Activated T-helper 2 cell treated with anti-CD3 and anti-CD28 coated beads, Interferon-gamma antibody, Interleukin-2, Interleukin-4, amounts not matched to agents 10 μg/mL and 5 μg/mL and 100 μg/mL, durations not matched to agents 14 hours and 24 hours and 36 hours (primary cell): ENCODE measurements around the gene TCTN3. TPM values are rescaled to one million over a fixed set of nuclear protein-coding genes. Genes with fewer than 3 reads are reported as not detected.
"Not testable (repeated sequence)": the region's sequence is repeated elsewhere in the genome, so short reads cannot be mapped to it uniquely, and the experiment has no call there.

Source experiments
- DNase-seq: peaks from one replicate; pipeline ENCODE4 v3.0.0; 2021; ENCODE audit warnings: low spot score
- H3K27ac Mint-ChIP-seq: one replicate; pipeline ENCODE4 v1.8.0; 2021; ENCODE audit warnings: mixed read lengths
- H3K27me3 Mint-ChIP-seq: one replicate; pipeline ENCODE4 v1.8.0; 2021; ENCODE audit warnings: low read depth, mixed read lengths
- H3K36me3 Mint-ChIP-seq: one replicate; pipeline ENCODE4 v1.8.0; 2021; ENCODE audit warnings: low read depth, mixed read lengths
- H3K4me1 Mint-ChIP-seq: one replicate; pipeline ENCODE4 v1.8.0; 2021; ENCODE audit warnings: low read depth, mixed read lengths
- H3K4me3 Mint-ChIP-seq: one replicate; pipeline ENCODE4 v1.8.0; 2021; ENCODE audit warnings: low read depth, mild to moderate bottlenecking, moderate library complexity, mixed read lengths
- H3K9me3 Mint-ChIP-seq: one replicate; pipeline ENCODE4 v1.8.0; 2021; ENCODE audit warnings: mixed read lengths
- intact Hi-C: fragments of 100-400 bp; cut with micrococcal nuclease; formaldehyde crosslinking; loops from one replicate; pipeline ENCODE4 v1.15.1; 2023
- total RNA-seq: library from RNA; stranded (reverse); gene quantifications from 2 replicates; pipeline ENCODE4 v1.2.3, GENCODE V29; 2022

Gene TCTN3
- total RNA-seq, 1 donor from 2014 or later = 66.5 TPM

GRCh38 chr10:95648138-95648537 is 45.6 kb downstream of the TCTN3 start:
- H3K4me1 Mint-ChIP-seq = peaks cover 35% of the 10 kb centered on the region
- no peaks in the 10 kb centered on the region for H3K27me3 Mint-ChIP-seq
- H3K36me3 Mint-ChIP-seq = peaks cover 82% of the 10 kb centered on the region
- intact Hi-C loops = no loop called here
- peaks cover 18% of the 10 kb centered on the region for H3K9me3 Mint-ChIP-seq
- no peak overlapping the region for H3K27ac Mint-ChIP-seq
- no peak for DNase-seq
- H3K4me3 Mint-ChIP-seq = no peak overlapping the region

GRCh38 chr10:95646160-95646559 is 47.6 kb downstream of the TCTN3 start:
- Mint-ChIP-seq H3K27ac (no peak overlapping the region), H3K9me3 (peaks cover 3% of the 10 kb centered on the region), H3K27me3 (no peaks in the 10 kb centered on the region), H3K4me1 (peaks cover 30% of the 10 kb centered on the region), H3K36me3 (peaks cover 75% of the 10 kb centered on the region), H3K4me3 (no peak overlapping the region)
- intact Hi-C loops = no loop called here
- DNase-seq = no peak

- intact Hi-C loops = no loop called here
- H3K4me3 Mint-ChIP-seq = no peak overlapping the region
- peaks cover 30% of the 10 kb centered on the region for H3K4me1 Mint-ChIP-seq
- H3K36me3 Mint-ChIP-seq = peaks cover 75% of the 10 kb centered on the region
- H3K27me3 Mint-ChIP-seq = no peaks in the 10 kb centered on the region
- H3K9me3 Mint-ChIP-seq = no peaks in the 10 kb centered on the region
- DNase-seq = no peak
- no peak overlapping the region for H3K27ac Mint-ChIP-seq
Observed at GRCh38 chr10:95644901-95645300, 48.8 kb downstream of the TCTN3 start.

- Mint-ChIP-seq H3K4me1 (peaks cover 14% of the 10 kb centered on the region), H3K36me3 (peaks cover 66% of the 10 kb centered on the region), H3K27me3 (no peaks in the 10 kb centered on the region), H3K9me3 (no peaks in the 10 kb centered on the region), H3K4me3 (no peak overlapping the region), H3K27ac (no peak overlapping the region)
- intact Hi-C loops = no loop called here
- DNase-seq = no peak
Observed at GRCh38 chr10:95640891-95641315, 52.8 kb downstream of the TCTN3 start.

GRCh38 chr10:95637911-95638310 is 55.8 kb downstream of the TCTN3 start:
- no peaks in the 10 kb centered on the region for H3K9me3 Mint-ChIP-seq
- DNase-seq = no peak
- no peak overlapping the region for H3K4me3 Mint-ChIP-seq
- no peaks in the 10 kb centered on the region for H3K27me3 Mint-ChIP-seq
- H3K27ac Mint-ChIP-seq = no peak overlapping the region
- H3K36me3 Mint-ChIP-seq = peaks cover 72% of the 10 kb centered on the region
- intact Hi-C loops = no loop called here
- no peaks in the 10 kb centered on the region for H3K4me1 Mint-ChIP-seq

GRCh38 chr10:95637140-95637539 is 56.6 kb downstream of the TCTN3 start:
- Mint-ChIP-seq H3K27me3 (no peaks in the 10 kb centered on the region), H3K36me3 (peaks cover 72% of the 10 kb centered on the region), H3K27ac (no peak overlapping the region), H3K4me3 (no peak overlapping the region), H3K4me1 (no peaks in the 10 kb centered on the region), H3K9me3 (no peaks in the 10 kb centered on the region)
- intact Hi-C loops = no loop called here
- DNase-seq = no peak

- no peak overlapping the region for H3K27ac Mint-ChIP-seq
- intact Hi-C loops = no loop called here
- no peak for DNase-seq
- peaks cover 73% of the 10 kb centered on the region for H3K36me3 Mint-ChIP-seq
- H3K4me1 Mint-ChIP-seq = no peaks in the 10 kb centered on the region
- H3K27me3 Mint-ChIP-seq = no peaks in the 10 kb centered on the region
- H3K4me3 Mint-ChIP-seq = no peak overlapping the region
- H3K9me3 Mint-ChIP-seq = no peaks in the 10 kb centered on the region
Observed at GRCh38 chr10:95635319-95635733, 58.4 kb downstream of the TCTN3 start.

GRCh38 chr10:95628786-95629185 is 64.9 kb downstream of the TCTN3 start:
- intact Hi-C loops = no loop called here
- no peak for DNase-seq
- Mint-ChIP-seq H3K27me3 (no peaks in the 10 kb centered on the region), H3K4me1 (peaks cover 2% of the 10 kb centered on the region), H3K4me3 (no peak overlapping the region), H3K27ac (no peak overlapping the region), H3K9me3 (no peaks in the 10 kb centered on the region), H3K36me3 (peaks cover 86% of the 10 kb centered on the region)

GRCh38 chr10:95626500-95626899 is 67.2 kb downstream of the TCTN3 start:
- no peaks in the 10 kb centered on the region for H3K27me3 Mint-ChIP-seq
- peak overlapping the region; percentile 21 for H3K27ac Mint-ChIP-seq
- H3K36me3 Mint-ChIP-seq = peaks cover 71% of the 10 kb centered on the region
- intact Hi-C loops = no loop called here
- no peaks in the 10 kb centered on the region for H3K9me3 Mint-ChIP-seq
- no peak for DNase-seq
- peaks cover 2% of the 10 kb centered on the region for H3K4me1 Mint-ChIP-seq
- H3K4me3 Mint-ChIP-seq = no peak overlapping the region

GRCh38 chr10:95620415-95620814 is 73.3 kb downstream of the TCTN3 start:
- H3K27ac Mint-ChIP-seq, DNase-seq, H3K4me3 Mint-ChIP-seq, H3K27me3 Mint-ChIP-seq, intact Hi-C loops, H3K9me3 Mint-ChIP-seq, H3K4me1 Mint-ChIP-seq: not testable (repeated sequence)
- H3K36me3 Mint-ChIP-seq = peaks cover 76% of the 10 kb centered on the region

GRCh38 chr10:95618101-95618500 is 75.6 kb downstream of the TCTN3 start:
- Mint-ChIP-seq H3K4me3 (no peak overlapping the region), H3K27ac (no peak overlapping the region), H3K27me3 (no peaks in the 10 kb centered on the region), H3K36me3 (peaks cover 86% of the 10 kb centered on the region), H3K9me3 (no peaks in the 10 kb centered on the region), H3K4me1 (no peaks in the 10 kb centered on the region)
- DNase-seq = no peak
- intact Hi-C loops = no loop called here

- Mint-ChIP-seq H3K4me1 (no peaks in the 10 kb centered on the region), H3K4me3 (no peak overlapping the region), H3K9me3 (no peaks in the 10 kb centered on the region), H3K27ac (no peak overlapping the region), H3K36me3 (peaks cover 89% of the 10 kb centered on the region), H3K27me3 (no peaks in the 10 kb centered on the region)
- intact Hi-C loops = no loop called here
- DNase-seq = no peak
Observed at GRCh38 chr10:95616446-95616845, 77.3 kb downstream of the TCTN3 start.
